Thyroid gland (tissue), 4 donors: ENCODE measurements around the gene NBPF10.
"Not testable (repeated sequence)": the region's sequence is repeated elsewhere in the genome, so short reads cannot be mapped to it uniquely, and the experiment has no call there.

Experiments used
- CTCF ChIP-seq, 6 experiments: fragments of 200-600 bp in 3 of 6; fragments of 450-650 bp in 3 of 6; sonication (generic) in 3 of 6; IDR thresholded peaks; one replicate each; pipeline ENCODE4 v1.5.1; 2016 to 2019; ENCODE audit warnings: antibody characterized with exemption in 6 of 6, mild to moderate bottlenecking in 2 of 6, inconsistent platforms in 1 of 6, moderate library complexity in 1 of 6
- POLR2A ChIP-seq, 2 donors: fragments of 450-650 bp; IDR thresholded peaks; one replicate each; pipeline ENCODE4 v1.6.1; 2017; ENCODE audit warnings: antibody characterized with exemption in 2 of 2, mild to moderate bottlenecking in 2 of 2, moderate library complexity in 1 of 2

DNA sequence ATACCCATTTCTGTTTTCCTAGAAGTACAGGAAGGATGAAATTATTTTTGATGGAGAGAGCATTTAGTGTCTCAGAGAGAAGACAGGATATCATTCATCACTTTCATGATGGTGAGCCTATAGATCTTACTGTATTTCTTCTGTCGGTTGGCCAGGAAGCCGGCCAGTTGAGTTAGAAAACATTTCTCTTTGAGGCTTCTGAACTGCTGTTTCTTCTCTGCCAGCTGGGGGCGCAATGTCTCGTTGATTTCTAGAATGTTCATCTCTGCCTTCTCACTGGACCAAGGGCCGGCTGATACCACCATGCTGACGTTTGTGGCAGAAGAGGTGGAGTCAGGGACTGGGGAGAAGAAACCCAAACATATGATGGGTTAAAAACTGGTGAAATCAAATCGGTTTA, at the start of gene NBPF10:
- peak in 2 of 6 experiments; percentile 10 to 18 for TF ChIP-seq CTCF (IDR thresholded peaks at IDR 0.05)
- not testable (repeated sequence) for TF ChIP-seq POLR2A (IDR thresholded peaks at IDR 0.05)
